LHCN-M2 (cell line): Measurements from ENCODE around the gene KRTAP20-2. TPM values are rescaled to one million over a fixed set of nuclear protein-coding genes. Genes with fewer than 3 reads are reported as not detected.

Experiments
- DNase-seq: peaks from one replicate; pipeline ENCODE4 v3.0.0-alpha.2; 2012; ENCODE audit warnings: low read depth
- polyA plus RNA-seq: library from polyadenylated mRNA; unstranded; fragments of >200 nt; gene quantifications from one replicate; pipeline ENCODE4 v1.2.1, GENCODE V29; 2012; ENCODE audit warnings: missing spikeins
- total RNA-seq: library from RNA; depleted of rRNA; stranded (reverse); fragments of >200 nt; gene quantifications from 2 replicates; pipeline ENCODE4 v1.2.3, GENCODE V29; 2014; rRNA removed

KRTAP20-2 gene
- total RNA-seq = not detected in 2 replicates
- polyA plus RNA-seq = not detected

DNA sequence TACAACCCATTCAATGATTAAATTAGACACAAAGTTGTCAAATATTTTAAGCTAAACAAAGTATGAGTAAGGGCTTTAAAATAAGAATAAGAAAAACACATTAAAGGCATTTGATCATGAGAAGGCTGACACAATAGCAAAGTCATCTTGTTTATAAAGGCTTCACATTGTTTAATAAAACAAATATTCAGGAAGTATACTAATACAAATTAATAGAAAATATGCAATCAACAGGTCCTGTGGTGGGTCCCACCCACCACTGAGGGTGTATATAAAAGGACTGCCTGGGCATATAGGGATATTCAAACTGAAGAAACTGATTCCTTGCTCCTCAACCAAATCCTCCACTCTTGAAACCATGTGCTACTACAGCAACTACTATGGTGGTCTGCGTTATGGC lies at the start of gene KRTAP20-2:
TSS of gene KRTAP20-2 (plus strand) at position 301 of the 400 bp plus-strand sequence. CDS start at position 359, 58 bp downstream.
- DNase-seq = no peak

DNA sequence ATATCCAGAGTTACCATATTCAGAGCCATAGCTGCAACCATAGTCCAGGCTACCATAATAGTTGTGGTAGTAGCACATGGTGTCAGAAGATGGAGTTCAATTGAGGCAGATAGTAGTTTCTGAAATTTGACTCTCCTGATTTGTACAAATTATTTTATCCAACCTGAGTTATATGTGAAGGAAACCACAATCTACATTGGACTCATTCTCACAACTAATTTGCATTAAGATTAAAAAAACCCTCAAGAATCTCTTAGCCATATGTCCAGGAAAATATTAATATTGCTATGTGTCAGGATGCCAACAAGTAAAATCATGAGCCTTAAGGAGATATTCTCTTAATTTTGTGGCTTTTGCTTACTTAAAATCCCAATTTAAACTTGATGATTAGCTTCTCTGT lies 44.7 kb upstream of the KRTAP20-2 start, which contains the start of gene KRTAP22-2:
TSS of gene KRTAP22-2 (minus strand) at position 101 of the 400 bp plus-strand sequence.
- no peak for DNase-seq

DNA sequence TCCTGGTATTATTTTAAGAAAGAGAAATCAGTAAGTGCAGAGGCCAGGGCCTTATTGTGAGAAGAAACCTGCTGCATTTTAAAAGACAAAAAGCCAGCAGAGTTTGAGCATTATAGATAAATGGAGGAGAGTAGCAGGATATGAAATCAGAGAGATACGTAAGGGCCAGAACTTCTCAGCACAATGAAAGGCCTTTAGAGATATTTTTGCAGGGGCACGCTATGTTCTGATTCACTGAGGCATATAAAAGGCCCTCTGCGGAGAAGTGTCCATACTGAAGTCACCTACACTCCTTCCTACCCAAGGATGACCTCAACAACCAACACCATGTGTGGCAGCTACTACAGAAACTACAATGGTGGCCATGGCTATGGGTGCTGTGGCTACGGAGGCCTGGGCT lies 42.9 kb upstream of the KRTAP20-2 start, which contains the start of gene KRTAP6-3:
TSS of gene KRTAP6-3 (plus strand) at position 301 of the 400 bp plus-strand sequence. CDS start at position 307, 6 bp downstream.
- no peak for DNase-seq

DNA sequence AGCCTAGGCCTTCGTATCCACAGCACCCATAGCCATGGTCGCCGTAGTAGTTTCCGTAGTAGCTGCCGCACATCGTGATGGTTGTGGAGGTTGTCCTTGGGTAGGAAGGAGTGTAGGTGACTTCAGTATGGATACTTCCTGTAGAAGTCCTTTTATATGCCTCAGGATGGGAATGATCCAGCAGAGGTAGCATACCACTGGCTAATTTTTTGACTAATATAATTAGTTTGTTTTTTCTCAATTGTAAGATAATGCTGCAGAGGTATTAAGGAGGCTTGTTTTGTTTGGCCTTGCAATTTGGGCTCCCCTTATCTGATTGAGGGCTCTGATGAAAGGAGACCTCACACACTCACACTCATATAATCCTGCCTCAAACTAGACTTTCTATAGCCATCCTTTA lies 36.2 kb upstream of the KRTAP20-2 start, which contains the start of gene KRTAP6-2:
TSS of gene KRTAP6-2 (minus strand) at position 101 of the 400 bp plus-strand sequence. CDS start at position 73, 28 bp downstream.
- DNase-seq = no peak

DNA sequence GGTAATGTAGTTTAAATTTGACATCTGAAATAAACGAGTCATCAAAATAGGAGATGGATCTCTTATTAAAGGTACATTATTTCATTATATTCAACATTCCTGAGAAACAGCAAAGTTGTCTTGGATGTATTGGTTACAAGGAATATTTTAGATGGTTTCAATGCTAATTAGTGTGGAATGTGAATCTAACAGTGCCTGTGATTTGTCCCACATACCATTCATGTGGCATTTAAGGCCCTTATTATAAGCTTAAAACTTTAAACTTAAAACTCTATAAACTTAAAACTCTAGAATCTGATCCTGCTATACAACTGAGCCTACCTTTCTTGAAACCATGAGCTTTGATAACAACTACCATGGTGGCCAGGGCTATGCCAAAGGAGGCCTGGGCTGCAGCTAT lies 34.2 kb upstream of the KRTAP20-2 start, which contains the start of gene KRTAP22-1:
TSS of gene KRTAP22-1 (plus strand) at position 301 of the 400 bp plus-strand sequence.
- DNase-seq = no peak

DNA sequence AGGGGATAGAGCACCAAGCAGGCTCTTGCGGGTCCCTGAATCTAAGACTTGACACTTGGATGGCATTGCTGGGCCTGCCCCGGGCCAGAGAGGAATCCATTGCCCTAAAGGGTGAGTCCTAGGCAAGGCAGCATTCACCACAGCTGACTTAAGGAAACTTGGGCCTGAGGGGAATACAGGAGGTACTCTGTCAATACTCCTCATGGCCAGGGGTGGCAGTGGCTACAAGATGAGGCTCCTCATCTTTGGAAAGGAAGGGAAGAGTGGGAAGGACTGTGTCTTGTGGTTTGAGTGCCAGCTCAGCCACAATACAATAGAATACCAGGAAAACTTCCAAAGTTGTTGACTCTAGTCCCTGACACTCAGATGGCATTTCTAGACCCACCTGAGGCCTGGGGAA lies 29.0 kb upstream of the KRTAP20-2 start:
- DNase-seq = no peak

DNA sequence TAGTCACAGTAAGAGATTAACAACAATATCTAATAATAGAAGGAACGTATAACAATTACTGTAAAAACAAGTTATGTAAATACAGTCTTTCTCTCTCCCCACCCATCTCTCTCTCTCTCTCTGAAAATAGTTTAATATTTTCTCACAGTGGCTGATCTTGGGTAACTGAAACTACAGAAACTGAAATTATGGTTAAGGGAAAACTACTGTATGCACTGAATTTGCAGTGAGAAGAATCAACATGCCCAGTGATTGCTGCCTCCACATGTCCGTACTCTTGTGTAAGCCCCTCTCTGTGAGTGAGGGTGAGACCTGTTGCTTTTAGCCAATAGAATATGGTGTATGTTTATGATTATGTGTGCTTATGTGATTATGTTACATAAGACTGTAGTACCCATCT lies 22.9 kb upstream of the KRTAP20-2 start:
- DNase-seq = no peak

DNA sequence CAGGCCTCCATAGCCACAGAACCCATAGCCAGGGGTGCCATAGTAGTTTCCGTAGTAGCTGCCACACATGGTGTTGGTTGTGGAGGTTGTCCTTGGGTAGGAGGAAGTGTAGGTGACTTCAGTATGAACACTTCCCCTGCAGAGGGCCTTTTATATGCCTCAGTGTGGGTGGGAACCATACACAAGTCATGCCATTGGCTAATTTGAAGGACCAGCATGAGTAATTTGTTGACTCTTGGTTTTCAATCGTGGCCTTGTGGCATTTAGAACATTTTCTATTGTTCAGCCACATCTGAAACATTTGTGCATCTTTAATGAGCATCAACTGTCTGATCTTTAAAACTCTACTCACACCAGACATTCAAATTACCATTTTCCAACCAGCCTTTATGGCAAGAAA lies 21.2 kb upstream of the KRTAP20-2 start, which contains the start of gene KRTAP6-1:
TSS of gene KRTAP6-1 (minus strand) at position 95 of the 400 bp plus-strand sequence. CDS start at position 69, 26 bp downstream.
- no peak for DNase-seq

DNA sequence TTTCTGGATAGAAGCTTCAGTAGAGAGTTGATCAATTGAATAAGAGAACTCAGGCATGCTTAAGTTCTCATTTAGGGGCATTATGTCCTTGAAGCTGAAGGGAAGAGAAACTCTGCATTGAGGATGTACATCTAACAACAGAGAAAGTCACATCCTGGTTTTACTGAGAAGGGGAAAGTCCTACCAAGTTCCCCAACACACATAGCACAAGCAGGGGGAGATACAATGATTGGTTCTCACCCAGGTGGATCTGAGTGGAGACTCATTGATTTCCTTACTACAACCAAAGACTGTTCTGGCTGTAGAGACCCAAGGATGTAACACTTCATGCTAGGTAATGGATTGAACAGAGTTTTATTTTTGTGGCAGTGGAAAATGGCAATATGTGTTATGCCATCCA lies 19.8 kb upstream of the KRTAP20-2 start:
- no peak for DNase-seq

DNA sequence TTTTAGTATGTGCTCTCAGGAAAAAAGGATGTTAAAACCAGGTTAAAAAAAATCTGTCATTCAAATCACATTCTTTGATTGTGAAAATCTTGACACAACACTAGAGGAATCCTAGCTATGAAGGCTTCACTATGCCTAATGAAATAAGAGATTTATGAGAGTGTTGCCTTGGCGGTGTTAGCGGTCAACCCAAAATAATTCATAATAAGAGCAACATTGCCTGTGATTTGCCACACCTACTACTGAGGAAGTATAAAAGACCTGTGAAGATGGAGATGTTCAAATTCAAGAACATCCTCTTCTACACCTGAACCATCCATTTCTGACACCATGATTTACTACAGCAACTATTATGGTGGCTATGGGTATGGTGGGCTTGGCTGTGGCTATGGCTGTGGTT lies 18.9 kb upstream of the KRTAP20-2 start, which contains the start of gene KRTAP20-1:
TSS of gene KRTAP20-1 (plus strand) at position 301 of the 400 bp plus-strand sequence. CDS start at position 331, 30 bp downstream.
- DNase-seq = no peak

DNA sequence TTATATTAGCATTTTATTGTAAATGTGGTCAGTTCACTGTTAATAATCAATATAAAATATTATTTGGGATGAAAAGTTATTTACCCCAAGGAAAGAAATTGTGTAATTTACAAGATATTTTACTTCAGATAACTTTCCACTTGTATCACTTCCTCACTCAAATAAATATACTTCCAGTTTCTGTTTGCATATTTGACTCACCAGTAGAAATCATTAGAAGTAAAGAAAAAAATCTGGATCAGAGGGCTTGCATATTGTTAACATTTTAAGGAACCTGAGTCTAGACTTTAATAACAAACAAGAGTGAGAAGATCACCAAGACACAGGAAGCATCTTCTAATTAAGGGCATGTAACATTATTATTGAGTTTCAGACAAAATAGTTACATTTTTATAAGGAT lies 14.9 kb upstream of the KRTAP20-2 start:
- DNase-seq = no peak

DNA sequence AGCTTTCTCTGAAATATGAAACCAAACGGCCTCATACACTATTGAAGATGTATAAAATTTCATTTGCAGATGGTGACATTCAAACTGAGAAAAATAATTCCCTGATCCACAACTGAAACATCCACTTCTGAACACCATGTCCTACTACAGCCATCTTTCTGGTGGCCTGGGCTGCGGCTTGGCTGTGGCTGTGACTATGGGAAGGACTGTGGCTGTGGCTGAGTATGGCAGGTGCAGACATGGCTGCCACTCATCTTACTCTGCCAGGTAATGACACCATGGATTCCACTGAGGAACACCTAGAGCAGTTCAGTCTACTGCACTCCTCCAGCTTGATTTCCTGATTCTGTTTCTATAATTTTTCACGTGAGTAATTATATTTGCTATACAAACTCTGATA lies 14.5 kb upstream of the KRTAP20-2 start, which contains the start of gene KRTAP20-4:
TSS of gene KRTAP20-4 (plus strand) at position 106 of the 400 bp plus-strand sequence.
- no peak for DNase-seq

DNA sequence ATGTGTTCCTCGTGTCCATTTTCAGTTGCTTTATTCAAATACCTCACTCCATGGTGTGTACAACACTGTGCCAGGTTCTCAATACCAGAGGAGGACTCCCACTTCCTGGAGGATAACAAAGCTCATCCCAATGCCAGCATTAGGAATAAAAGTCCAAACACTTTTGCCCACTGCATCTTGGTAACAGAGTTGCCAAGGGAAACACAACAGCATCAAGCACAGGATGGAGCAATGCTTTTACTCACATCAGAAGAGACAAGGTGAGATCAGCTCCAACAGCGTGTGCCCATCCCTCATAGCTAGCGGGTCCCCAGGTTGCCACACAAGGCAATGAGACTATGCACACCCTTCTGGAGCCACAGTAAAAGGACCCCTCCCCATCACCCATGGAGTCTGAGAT lies 11.6 kb upstream of the KRTAP20-2 start:
- no peak for DNase-seq

DNA sequence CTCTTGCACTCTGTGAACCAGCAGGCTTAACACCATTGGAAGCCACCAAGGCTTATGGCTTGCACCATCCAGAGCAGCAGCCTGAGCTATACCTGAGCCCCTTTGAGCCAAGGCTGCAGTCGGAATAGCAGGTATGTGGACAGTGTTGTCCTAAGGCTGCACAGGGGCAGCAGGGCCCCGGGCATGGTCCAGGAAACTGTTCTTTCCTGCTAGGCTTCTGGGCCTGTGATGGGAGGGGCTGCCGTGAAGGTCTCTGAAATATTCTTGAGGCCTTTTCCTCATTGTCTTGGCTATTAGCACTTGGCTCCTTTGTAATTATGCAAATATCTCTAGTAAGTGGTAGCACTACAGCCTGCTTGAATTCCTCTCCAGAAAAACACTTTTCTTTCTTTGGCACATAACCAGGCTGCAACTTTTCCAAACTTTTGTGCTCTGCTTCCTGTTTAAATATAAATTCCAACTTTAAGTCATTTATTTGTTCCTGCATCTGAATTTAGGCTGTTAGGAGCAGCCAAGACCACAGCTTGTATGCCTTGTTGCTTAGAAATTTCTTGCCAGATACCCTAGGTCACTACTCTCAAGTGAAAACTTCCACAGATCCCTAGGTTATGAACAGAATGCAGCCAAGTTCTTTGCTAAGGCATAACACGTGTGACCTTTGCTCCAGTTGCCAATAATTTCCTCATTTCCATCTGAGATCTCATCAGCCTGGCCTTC lies 9.4 kb upstream of the KRTAP20-2 start:
- no peak for DNase-seq

DNA sequence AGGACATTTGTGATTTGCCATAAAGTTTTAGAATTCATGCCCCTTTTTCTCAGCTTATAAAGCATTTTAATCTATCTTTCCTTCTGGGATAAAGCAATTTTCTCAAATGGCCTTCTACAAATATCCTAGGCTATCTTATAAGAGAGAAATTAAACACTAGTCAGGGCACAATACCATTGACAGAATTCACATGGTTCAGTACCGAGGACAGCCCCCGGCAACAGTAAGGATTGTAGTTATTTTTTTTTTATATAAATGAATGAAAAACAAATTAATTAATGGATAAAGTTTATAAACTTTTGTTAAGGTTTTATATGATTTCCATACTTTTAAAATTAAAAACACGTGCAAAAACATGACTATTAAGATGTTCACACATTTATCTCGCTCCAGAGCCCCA lies 6.9 kb upstream of the KRTAP20-2 start:
- DNase-seq = no peak

DNA sequence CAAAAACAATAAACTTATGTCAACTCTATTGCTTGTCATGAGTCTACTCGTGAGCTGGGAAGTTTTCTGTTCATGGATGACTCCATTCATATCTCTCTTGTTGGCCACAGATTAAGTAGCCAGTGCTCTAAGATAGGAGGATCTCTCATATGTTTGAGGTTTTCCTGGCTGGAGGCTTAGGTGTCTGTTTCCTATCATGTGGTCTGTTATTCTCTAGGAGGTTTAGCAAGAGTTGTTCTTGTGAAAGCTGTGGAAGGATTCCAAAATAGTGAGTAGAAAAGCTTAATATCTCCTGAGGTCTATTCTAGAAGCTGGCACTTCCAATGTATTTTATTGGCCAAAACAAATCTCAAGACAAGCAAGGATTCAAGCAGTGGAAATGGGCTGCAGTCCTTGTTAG lies 5.8 kb upstream of the KRTAP20-2 start:
- no peak for DNase-seq

DNA sequence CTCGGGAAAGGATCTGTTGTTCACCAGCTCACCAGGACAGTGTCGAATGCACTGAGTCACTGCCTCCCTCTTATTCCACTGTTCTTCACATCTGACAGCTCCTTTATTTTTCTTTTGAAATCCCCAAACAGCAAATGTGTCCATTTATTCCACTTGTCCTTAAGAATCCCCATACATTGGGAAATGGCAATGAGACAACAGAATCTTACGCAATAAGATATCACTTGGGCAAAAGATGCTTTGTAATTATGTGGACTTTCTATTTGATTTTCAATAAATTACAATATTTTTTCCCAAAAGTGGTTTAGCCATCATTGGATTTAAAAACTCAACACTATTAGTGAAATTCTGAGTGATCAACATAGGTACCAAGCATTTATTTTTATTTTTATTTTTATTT lies 3.7 kb downstream of the KRTAP20-2 start:
- no peak for DNase-seq

DNA sequence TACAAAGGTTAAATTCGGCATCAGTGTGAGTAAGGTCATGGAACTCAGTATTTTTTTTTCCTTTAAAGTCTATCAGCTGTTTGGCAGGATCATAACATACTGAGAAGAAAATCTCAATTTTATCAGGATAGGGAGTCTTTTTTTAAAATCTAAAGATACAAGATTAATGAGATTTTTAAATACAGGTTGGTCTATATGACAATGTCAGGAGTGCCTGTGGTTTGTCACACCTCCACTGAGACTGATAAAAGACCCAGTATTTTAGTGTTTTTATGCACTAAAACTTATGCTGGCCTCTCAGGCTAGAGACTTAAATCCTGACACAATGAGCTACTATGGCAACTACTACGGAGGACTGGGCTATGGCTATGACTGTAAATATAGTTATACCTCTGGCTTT lies 7.6 kb downstream of the KRTAP20-2 start, which contains the start of gene KRTAP20-3:
TSS of gene KRTAP20-3 (plus strand) at position 301 of the 400 bp plus-strand sequence.
- no peak for DNase-seq

DNA sequence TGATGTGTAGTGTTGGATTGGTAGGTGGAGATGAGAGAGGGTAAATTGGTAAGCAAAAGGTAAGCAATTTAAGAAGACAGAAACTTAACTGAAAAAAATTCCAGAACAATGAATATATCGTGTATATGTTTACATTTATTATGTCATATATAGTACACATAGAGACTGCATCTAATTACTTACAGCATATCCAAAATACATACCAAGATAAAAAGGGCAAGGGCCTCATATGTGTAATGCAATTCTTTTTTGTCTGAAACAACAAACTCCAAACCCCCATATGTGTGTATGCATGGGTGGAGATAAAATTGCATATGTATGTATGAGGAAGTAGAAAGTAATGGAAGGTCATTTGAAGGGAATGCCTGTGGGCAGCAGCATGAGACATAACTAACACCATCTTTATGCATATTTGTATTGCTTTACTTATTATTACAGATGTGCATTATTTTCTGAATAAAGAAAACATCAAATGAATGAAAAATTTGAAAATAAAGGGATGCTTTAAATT lies 12.0 kb downstream of the KRTAP20-2 start:
- no peak for DNase-seq

DNA sequence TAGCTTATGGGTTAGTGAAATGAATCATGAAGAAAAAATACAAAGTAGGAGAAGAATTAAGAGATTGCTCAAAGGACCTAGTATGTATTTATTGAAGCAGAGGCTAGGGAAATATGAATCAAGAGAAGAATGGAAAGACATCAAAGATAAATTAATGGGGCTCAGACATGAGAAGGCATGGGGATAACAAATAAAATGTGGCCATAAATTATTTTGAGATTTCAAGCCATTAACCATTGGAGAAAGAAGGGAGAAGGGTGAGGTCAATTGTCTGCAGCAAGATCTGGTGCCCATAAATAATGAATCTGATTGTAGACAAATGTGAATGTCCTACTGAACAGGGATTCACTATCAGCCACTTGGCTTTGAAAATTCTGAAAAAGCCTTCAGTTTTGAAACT lies 17.9 kb downstream of the KRTAP20-2 start:
- DNase-seq = no peak

DNA sequence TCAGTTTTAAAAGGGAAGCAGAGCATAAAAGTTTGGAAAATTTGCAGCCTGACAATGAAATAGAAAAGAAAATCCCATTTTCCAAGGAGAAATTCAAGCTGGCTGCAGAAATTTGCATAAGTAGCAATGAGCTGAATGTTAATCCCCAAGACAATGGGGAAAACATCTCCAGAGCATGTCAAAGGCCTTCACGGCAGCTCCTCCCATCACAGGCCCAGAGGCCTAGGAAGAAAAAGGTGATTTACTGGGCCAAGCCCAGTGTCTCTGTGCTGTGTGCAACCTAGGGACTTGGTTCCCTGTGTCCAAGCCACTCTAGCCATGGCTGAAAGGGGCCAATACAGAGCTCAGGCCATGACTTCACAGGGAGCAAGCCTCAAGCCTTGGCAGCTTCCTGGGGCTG lies 33.8 kb downstream of the KRTAP20-2 start:
- DNase-seq = no peak

DNA sequence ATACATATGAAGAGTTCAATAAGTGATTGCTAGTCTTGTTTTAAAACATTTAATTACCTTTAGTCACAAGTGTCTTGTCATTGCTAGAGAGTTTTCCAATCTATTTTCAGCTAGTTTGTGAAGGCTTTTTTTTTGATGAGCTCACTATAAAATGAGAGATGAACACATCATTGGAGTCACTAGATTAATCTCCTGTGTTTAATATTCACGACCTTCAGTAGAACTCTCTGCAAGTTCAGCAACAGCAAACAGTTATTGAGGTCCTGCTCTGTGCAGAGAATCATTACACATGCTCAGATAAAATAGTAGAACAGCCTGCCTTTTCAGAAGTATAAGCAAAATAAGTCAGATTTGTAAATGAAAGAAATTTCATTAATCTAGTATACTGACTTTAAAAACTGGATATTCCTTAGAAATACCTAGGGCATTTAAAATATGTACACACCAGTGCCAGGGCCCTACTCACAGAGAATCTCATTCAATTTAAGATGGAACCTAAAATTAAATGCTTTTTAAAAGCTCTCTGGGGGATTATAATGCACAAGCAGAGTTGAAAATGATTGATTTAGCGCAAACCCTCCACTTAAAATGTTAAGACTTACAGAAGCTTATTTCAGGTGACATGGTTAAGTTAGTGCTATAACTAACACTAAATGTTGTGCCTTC lies 38.1 kb downstream of the KRTAP20-2 start:
- DNase-seq = no peak
